Adrenal gland (tissue), 12 donors: Measurements from ENCODE around the gene ZNF555. TPM values are rescaled to one million over a fixed set of nuclear protein-coding genes. Genes with fewer than 3 reads are reported as not detected.

Experiments used
- DNase-seq, 7 donors: peaks; one replicate each; pipeline ENCODE4 v3.0.0-alpha.2; 2019 to 2020
- H3K27ac ChIP-seq, 5 donors: fragments of 200-600 bp; sonication (generic) in 4 of 5; 1 replicate in 3 of 5; 2 replicates in 2 of 5; pipeline versions ENCODE4 v1.5.1 to v1.8.0; 2016 to 2020; ENCODE audit warnings: mild to moderate bottlenecking in 1 of 5
- H3K27me3 ChIP-seq: fragments of 200-600 bp; 2 replicates; pipeline ENCODE4 v1.8.0; 2021
- H3K36me3 ChIP-seq, 2 donors: fragments of 200-600 bp; replicated peaks in 1 of 2; 1 replicate in 1 of 2; 2 replicates in 1 of 2; pipeline versions ENCODE4 v1.5.1 to v1.8.0; 2018 to 2022
- H3K4me1 ChIP-seq, 2 donors: fragments of 200-600 bp; replicated peaks in 1 of 2; 1 replicate in 1 of 2; 2 replicates in 1 of 2; pipeline versions ENCODE4 v1.5.1 to v1.8.0; 2018 to 2021
- H3K4me3 ChIP-seq, 4 donors: fragments of 200-600 bp; sonication (generic) in 3 of 4; one replicate each; pipeline ENCODE4 v1.5.1; 2016 to 2018
- H3K9me3 ChIP-seq, 3 donors: fragments of 200-600 bp; sonication (generic) in 1 of 3; replicated peaks in 1 of 3; 1 replicate in 2 of 3; 2 replicates in 1 of 3; pipeline versions ENCODE4 v1.5.1 to v1.8.0; 2016 to 2021
- CTCF ChIP-seq, 6 experiments: fragments of 450-650 bp in 4 of 6; fragments of 200-600 bp in 2 of 6; sonication (generic) in 1 of 6; IDR thresholded peaks; 1 replicate in 5 of 6; 2 replicates in 1 of 6; pipeline versions ENCODE4 v1.5.1 to v1.8.0; 2016 to 2021; ENCODE audit warnings: antibody characterized with exemption in 6 of 6, mild to moderate bottlenecking in 2 of 6, moderate library complexity in 1 of 6
- POLR2A ChIP-seq, 2 donors: fragments of 450-650 bp; IDR thresholded peaks; one replicate each; pipeline ENCODE4 v1.6.1; 2017; ENCODE audit warnings: antibody characterized with exemption in 2 of 2, mild to moderate bottlenecking in 2 of 2, moderate library complexity in 1 of 2
- WGBS, 4 donors: extraction: QIAGEN DNeasy Blood & Tissue Kit in 2 of 4; methylation state at CpG; one replicate each; pipeline versions ENCODE4 v1.1.5 to v1.1.7; 2013 to 2017; 5-methylcytosine and 5-hydroxymethylcytosine counted together
- intact Hi-C, 2 donors: fragments of 100-400 bp; cut with DNase I; formaldehyde crosslinking; loops; one replicate each; pipeline versions ENCODE4 v1.14.1 to v1.15.0; 2022 to 2023
- polyA plus RNA-seq, 3 donors: library from polyadenylated mRNA; stranded (reverse); fragments of 200-250 nt in 2 of 3; fragments of 350-450 nt in 1 of 3; fragmentation: Illumina TruSeq in 1 of 3; extraction: RNeasy Lipid Tissue Mini Kit (QIAGEN cat#74804) in 1 of 3; gene quantifications; one replicate each; pipeline ENCODE4 v1.2.3, GENCODE V29; 2013 to 2014
- total RNA-seq, 9 donors: library from RNA; depleted of rRNA in 4 of 9; stranded (reverse); fragments of >200 nt in 4 of 9; fragments of 120-200 nt in 1 of 9; fragmentation: NEBNext Ultra II Directional in 1 of 9; extraction: Animal tissue kit (Norgen Biotek cat#: 25700) in 1 of 9; gene quantifications; one replicate each; pipeline versions ENCODE4 v1.1.0 to v1.2.4, GENCODE V29; 2013 to 2023
- donor health status: healthy with polysubstance abuse.
- donor health status: Bipolar disorder and iron deficiency.
- donor health status: DM: yes; HTN: yes; CAD: no.
- donor health status: DM: no; HTN: no; CAD: no.
- donor health status: DM: no; HTN: no; CAD: no.
- donor health status: DM: yes; HTN: yes; CAD: no.

Gene ZNF555
- total and polyA plus RNA-seq, 12 donors = 1.9 to 7.2 (median 5.7) TPM

DNA sequence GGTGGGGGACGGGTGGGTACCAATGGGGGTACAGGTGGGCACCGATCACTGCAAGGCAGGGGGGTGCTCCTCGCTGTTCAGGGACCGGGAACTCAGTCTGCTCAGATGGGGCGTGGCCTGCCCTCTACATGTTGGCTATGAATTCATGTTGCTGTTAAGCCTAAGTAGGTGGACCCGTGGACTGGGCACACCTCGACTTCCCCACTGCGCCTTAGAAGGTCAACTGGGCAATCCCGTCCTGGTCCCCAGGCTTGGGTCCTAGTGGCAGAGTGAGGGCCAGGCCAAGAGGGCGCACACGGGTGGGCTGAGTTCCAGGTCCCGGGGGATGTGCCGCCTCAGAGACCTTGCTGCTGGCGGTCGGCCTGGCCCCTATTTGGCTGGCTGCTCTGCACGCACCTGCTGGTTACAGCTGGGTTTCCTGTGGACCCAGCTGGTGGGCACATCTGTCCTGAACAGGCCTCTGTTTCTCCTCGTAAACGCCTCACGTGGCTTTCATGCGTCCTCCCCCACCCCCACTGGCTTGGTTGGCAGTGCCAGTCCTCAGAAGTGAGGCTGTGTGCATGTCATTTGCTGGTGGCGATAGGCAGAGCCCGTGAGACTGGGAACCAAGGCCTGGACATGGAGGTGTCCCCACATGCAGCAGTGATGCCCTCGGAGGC lies 35.2 kb upstream of the ZNF555 start:
- Histone ChIP-seq H3K4me1 (no peaks in the 10 kb centered on the region), H3K27me3 (no peaks in the 10 kb centered on the region), H3K27ac (no peak overlapping the region), H3K36me3 (peaks cover 0 to 25% of the 10 kb centered on the region in 2 donors), H3K9me3 (no peaks in the 10 kb centered on the region), H3K4me3 (no peak overlapping the region)
- DNase-seq = no peak
- intact Hi-C loops = no loop called here
- 96 to 99% (median 97%) methylated on average over 13 to 23 of the region's 23 CpGs for WGBS, 4 donors
- TF ChIP-seq CTCF (IDR thresholded peaks at IDR 0.05) (no peak), POLR2A (IDR thresholded peaks at IDR 0.05) (no peak)

- intact Hi-C loops = no loop called here
- TF ChIP-seq CTCF (IDR thresholded peaks at IDR 0.05) (no peak), POLR2A (IDR thresholded peaks at IDR 0.05) (no peak)
- H3K4me3 ChIP-seq = no peak overlapping the region
- H3K4me1 ChIP-seq = no peaks in the 10 kb centered on the region
- no peaks in the 10 kb centered on the region for H3K27me3 ChIP-seq
- H3K27ac ChIP-seq = no peak overlapping the region
- WGBS, 4 donors = 94 to 99% (median 96%) methylated on average over 17 to 34 of the region's 34 CpGs
- peaks cover 0 to 25% of the 10 kb centered on the region in 2 donors for H3K36me3 ChIP-seq
- H3K9me3 ChIP-seq = no peaks in the 10 kb centered on the region
- DNase-seq = no peak
These were observed 34.4 kb upstream of the ZNF555 start for GRCh38 chr19:2806736-2807378.

DNA sequence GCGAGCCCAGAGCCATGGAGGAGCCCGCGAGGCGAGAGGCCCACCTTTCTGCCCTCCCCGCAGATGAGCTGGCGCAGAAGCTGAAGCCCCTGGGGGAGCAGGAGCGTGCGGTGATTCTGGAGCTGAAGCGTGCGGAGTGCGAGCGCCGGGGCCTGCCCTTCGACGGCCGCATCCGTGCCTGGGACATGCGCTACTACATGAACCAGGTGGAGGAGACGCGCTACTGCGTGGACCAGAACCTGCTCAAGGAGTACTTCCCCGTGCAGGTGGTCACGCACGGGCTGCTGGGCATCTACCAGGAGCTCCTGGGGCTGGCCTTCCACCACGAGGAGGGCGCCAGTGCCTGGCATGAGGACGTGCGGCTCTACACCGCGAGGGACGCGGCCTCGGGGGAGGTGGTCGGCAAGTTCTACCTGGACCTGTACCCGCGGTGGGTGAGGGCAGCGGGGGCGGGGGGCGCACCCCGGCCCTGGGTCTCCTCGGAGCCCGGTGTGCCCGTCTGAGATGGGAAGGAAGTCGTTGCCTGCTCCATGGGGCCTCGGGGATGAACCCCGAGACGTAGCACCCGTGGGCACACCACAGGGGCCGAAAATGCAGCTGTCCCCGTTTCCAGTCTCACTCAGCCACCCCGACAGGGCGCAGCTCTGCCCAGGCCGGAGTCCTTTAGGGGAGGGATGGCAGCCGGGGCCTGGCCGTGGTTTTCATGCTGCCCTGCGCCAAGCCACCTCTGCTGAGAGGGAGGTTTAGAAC lies 33.7 kb upstream of the ZNF555 start:
- H3K27ac ChIP-seq = no peak overlapping the region
- no peak overlapping the region for H3K4me3 ChIP-seq
- DNase-seq = no peak
- H3K36me3 ChIP-seq = peaks cover 0 to 25% of the 10 kb centered on the region in 2 donors
- no peak for TF ChIP-seq POLR2A (IDR thresholded peaks at IDR 0.05)
- TF ChIP-seq CTCF (IDR thresholded peaks at IDR 0.05) = no peak
- WGBS, 4 donors = 91 to 97% (median 97%) methylated on average over 14 to 56 of the region's 56 CpGs
- intact Hi-C loops = no loop called here
- no peaks in the 10 kb centered on the region for H3K4me1 ChIP-seq
- no peaks in the 10 kb centered on the region for H3K9me3 ChIP-seq
- no peaks in the 10 kb centered on the region for H3K27me3 ChIP-seq

GRCh38 chr19:2808129-2808941 lies 32.9 kb upstream of the ZNF555 start:
- Histone ChIP-seq H3K27me3 (no peaks in the 10 kb centered on the region), H3K9me3 (no peaks in the 10 kb centered on the region), H3K4me1 (no peaks in the 10 kb centered on the region), H3K36me3 (peaks cover 0 to 25% of the 10 kb centered on the region in 2 donors), H3K4me3 (no peak overlapping the region), H3K27ac (no peak overlapping the region)
- no peak for DNase-seq
- WGBS, 4 donors = 91 to 98% (median 96%) methylated on average over 15 to 41 of the region's 41 CpGs
- intact Hi-C loops = no loop called here
- TF ChIP-seq POLR2A (IDR thresholded peaks at IDR 0.05) = no peak
- no peak for TF ChIP-seq CTCF (IDR thresholded peaks at IDR 0.05)
